ENCODE measurements around the gene TOMM20L. TPM values are rescaled to one million over a fixed set of nuclear protein-coding genes. Genes with fewer than 3 reads are reported as not detected.

Gene TOMM20L
- polyA plus RNA-seq, 3 donors from 2014 or later, result 3.7 TPM; not detected in 2

- Mint-ChIP-seq H3K27ac (no peak overlapping the region), H3K4me3 (no peak overlapping the region), H3K27me3 (ENCODE audit: low read depth in 3 of 3) (no peaks in the 10 kb centered on the region), H3K36me3 (peaks cover 0 to 32% (median 16%) of the 10 kb centered on the region in 3 donors), H3K9me3 (no peaks in the 10 kb centered on the region), H3K4me1 (no peaks in the 10 kb centered on the region)
- no peak for DNase-seq
Observed at GRCh38 chr14:58444627-58445026, 48.9 kb downstream of the TOMM20L start.

GRCh38 chr14:58455593-58456265 lies 60.0 kb downstream of the TOMM20L start:
- Mint-ChIP-seq H3K27ac (peak overlapping the region in 1 of 6 donors; percentile 7), H3K4me1 (no peaks in the 10 kb centered on the region), H3K27me3 (ENCODE audit: low read depth in 3 of 3) (no peaks in the 10 kb centered on the region), H3K9me3 (no peaks in the 10 kb centered on the region), H3K4me3 (no peak overlapping the region), H3K36me3 (peaks cover 27 to 55% (median 36%) of the 10 kb centered on the region in 3 donors)
- no peak for DNase-seq

Other genes with a start within 250 kb of the TOMM20L start
- 1 to 10 TPM in 1 of 3 donors, not detected in 2; 1.8 TPM for gene ARMH4, start 243.7 kb upstream of the TOMM20L start, polyA plus RNA-seq
- 100 to 1,000 TPM in 2 of 3 donors, 10 to 100 TPM in 1; 81.7 to 137 (median 111) TPM for gene ACTR10, start 195.8 kb upstream of the TOMM20L start, polyA plus RNA-seq
- 100 to 1,000 TPM; 133 to 258 (median 167) TPM for gene PSMA3, start 151.1 kb upstream of the TOMM20L start, polyA plus RNA-seq
- 10 to 100 TPM in 2 of 3 donors, 1 to 10 TPM in 1; 2.6 to 29.9 (median 13.3) TPM for gene ARID4A, start 97.4 kb upstream of the TOMM20L start, polyA plus RNA-seq
- 10 to 100 TPM; 21.0 to 51.8 (median 48.8) TPM for gene TIMM9, start 31.6 kb downstream of the TOMM20L start, polyA plus RNA-seq
- gene KIAA0586, start 31.8 kb downstream of the TOMM20L start, polyA plus RNA-seq, result 10 to 100 TPM in 2 of 3 donors, 1 to 10 TPM in 1; 5.4 to 26.4 (median 10.1) TPM
- gene DACT1, start 242.0 kb downstream of the TOMM20L start, polyA plus RNA-seq, result not detected